ENCODE results near the gene OR7G2.
"Not testable (repeated sequence)": the region's sequence is repeated elsewhere in the genome, so short reads cannot be mapped to it uniquely, and the experiment has no call there.

Gene OR7G2

GRCh38 chr19:9071720-9072119 lies 35.6 kb downstream of the OR7G2 start:
- not testable (repeated sequence) for DNase-seq

- no peak for DNase-seq
These were observed 37.2 kb downstream of the OR7G2 start for GRCh38 chr19:9070066-9070465.

GRCh38 chr19:9065457-9066014 lies 41.7 kb downstream of the OR7G2 start:
- DNase-seq, result no peak

- DNase-seq, result no peak
These were observed 45.4 kb downstream of the OR7G2 start for GRCh38 chr19:9061879-9062278.

- no peak for DNase-seq
These were observed 46.5 kb downstream of the OR7G2 start for GRCh38 chr19:9060564-9061340.

GRCh38 chr19:9058905-9059667 lies 48.2 kb downstream of the OR7G2 start:
- DNase-seq, result no peak

- no peak for DNase-seq
These were observed 49.6 kb downstream of the OR7G2 start for GRCh38 chr19:9057505-9058258.

GRCh38 chr19:9056131-9056530 lies 51.1 kb downstream of the OR7G2 start:
- not testable (repeated sequence) for DNase-seq

- DNase-seq, result no peak
These were observed 52.5 kb downstream of the OR7G2 start for GRCh38 chr19:9054765-9055164.

- no peak for DNase-seq
These were observed 53.1 kb downstream of the OR7G2 start for GRCh38 chr19:9054207-9054606.

GRCh38 chr19:9053674-9054073 lies 53.6 kb downstream of the OR7G2 start:
- not testable (repeated sequence) for DNase-seq

GRCh38 chr19:9052894-9053293 lies 54.4 kb downstream of the OR7G2 start:
- no peak for DNase-seq

Data from activated CD4-positive, alpha-beta T cell treated with anti-CD3 and anti-CD28 coated beads, Interleukin-2, amount 50 U/mL, for 4 hours (primary cell).